ENCODE measurements around the gene MBOAT2.

DNA sequence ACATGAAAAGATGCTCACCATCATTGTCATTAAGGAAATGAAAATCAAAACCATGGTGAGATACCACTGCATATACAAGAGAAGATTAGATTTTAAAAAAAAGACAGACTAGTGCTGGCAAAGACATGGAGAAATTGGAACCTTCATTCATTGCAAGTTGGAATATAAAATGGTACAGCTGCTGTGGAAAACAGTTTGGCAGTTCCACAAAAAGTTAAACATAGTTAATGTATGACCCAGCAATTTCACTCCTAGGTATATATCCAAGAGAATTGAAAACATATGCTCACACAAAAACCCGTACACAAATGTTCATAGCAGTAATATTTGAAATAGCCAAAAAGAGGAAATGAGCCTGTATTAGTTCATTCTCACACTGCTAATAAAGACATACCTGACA is 33.7 kb upstream of the MBOAT2 start:
- TF ChIP-seq, protein P1, sequence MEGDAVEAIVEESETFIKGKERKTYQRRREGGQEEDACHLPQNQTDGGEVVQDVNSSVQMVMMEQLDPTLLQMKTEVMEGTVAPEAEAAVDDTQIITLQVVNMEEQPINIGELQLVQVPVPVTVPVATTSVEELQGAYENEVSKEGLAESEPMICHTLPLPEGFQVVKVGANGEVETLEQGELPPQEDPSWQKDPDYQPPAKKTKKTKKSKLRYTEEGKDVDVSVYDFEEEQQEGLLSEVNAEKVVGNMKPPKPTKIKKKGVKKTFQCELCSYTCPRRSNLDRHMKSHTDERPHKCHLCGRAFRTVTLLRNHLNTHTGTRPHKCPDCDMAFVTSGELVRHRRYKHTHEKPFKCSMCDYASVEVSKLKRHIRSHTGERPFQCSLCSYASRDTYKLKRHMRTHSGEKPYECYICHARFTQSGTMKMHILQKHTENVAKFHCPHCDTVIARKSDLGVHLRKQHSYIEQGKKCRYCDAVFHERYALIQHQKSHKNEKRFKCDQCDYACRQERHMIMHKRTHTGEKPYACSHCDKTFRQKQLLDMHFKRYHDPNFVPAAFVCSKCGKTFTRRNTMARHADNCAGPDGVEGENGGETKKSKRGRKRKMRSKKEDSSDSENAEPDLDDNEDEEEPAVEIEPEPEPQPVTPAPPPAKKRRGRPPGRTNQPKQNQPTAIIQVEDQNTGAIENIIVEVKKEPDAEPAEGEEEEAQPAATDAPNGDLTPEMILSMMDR (IDR thresholded peaks at IDR 0.05; ENCODE audit: insufficient read depth, low read length) = no peak
- no peak for TF ChIP-seq POLR2AphosphoS5 (IDR thresholded peaks at IDR 0.05; ENCODE audit: low read depth)

All from HL-60 (cell line).